Fibroblast of gingiva (primary cell): ENCODE results near the gene GRIK1.
"Not testable (repeated sequence)": the region's sequence is repeated elsewhere in the genome, so short reads cannot be mapped to it uniquely, and the experiment has no call there.

Experiments used
- DNase-seq: peaks from one replicate; pipeline ENCODE4 v3.0.0-alpha.2; 2011; ENCODE audit warnings: low read depth

GRIK1 gene

GRCh38 chr21:29939924-29940275 lies at the start of gene GRIK1:
Gene GRIK1 (minus strand): TSS chr21:29939996.
- peak; percentile 19 for DNase-seq

- DNase-seq: no peak
Observed at GRCh38 chr21:29987762-29988161, 48.0 kb upstream of the GRIK1 start.

GRCh38 chr21:29985866-29986265 lies 46.1 kb upstream of the GRIK1 start:
- DNase-seq: no peak

GRCh38 chr21:29979043-29979442 lies 39.2 kb upstream of the GRIK1 start:
- no peak for DNase-seq

GRCh38 chr21:29975776-29976175 lies 36.0 kb upstream of the GRIK1 start:
- no peak for DNase-seq

GRCh38 chr21:29973258-29973657 lies 33.5 kb upstream of the GRIK1 start:
- DNase-seq: no peak

GRCh38 chr21:29961291-29962027 lies 21.7 kb upstream of the GRIK1 start:
- DNase-seq: no peak

- DNase-seq: no peak
Observed at GRCh38 chr21:29958551-29958950, 18.8 kb upstream of the GRIK1 start.

GRCh38 chr21:29958035-29958434 lies 18.2 kb upstream of the GRIK1 start:
- not testable (repeated sequence) for DNase-seq

GRCh38 chr21:29953690-29954089 lies 13.9 kb upstream of the GRIK1 start:
- DNase-seq: no peak

GRCh38 chr21:29953072-29953471 lies 13.3 kb upstream of the GRIK1 start:
- DNase-seq: no peak

- no peak for DNase-seq
Observed at GRCh38 chr21:29951911-29952310, 12.1 kb upstream of the GRIK1 start.

- DNase-seq: no peak
Observed at GRCh38 chr21:29949991-29950390, 10.2 kb upstream of the GRIK1 start.

- DNase-seq: no peak
Observed at GRCh38 chr21:29947119-29947518, 7.3 kb upstream of the GRIK1 start.

GRCh38 chr21:29943885-29944284 lies 4.1 kb upstream of the GRIK1 start:
- DNase-seq: no peak

- no peak for DNase-seq
Observed at GRCh38 chr21:29942034-29942433, 2.2 kb upstream of the GRIK1 start.

GRCh38 chr21:29940991-29941390 lies 1.2 kb upstream of the GRIK1 start:
- no peak for DNase-seq

- DNase-seq: no peak
Observed at GRCh38 chr21:29940361-29940760, 565 bp upstream of the GRIK1 start.

- DNase-seq: peak; percentile 5
Observed at GRCh38 chr21:29939104-29939923, 482 bp downstream of the GRIK1 start.

GRCh38 chr21:29938776-29939103 lies 1.1 kb downstream of the GRIK1 start:
- DNase-seq: no peak

GRCh38 chr21:29933088-29933487 lies 6.7 kb downstream of the GRIK1 start:
- no peak for DNase-seq

- DNase-seq: no peak
Observed at GRCh38 chr21:29928537-29928936, 11.3 kb downstream of the GRIK1 start.

- DNase-seq: no peak
Observed at GRCh38 chr21:29920938-29921337, 18.9 kb downstream of the GRIK1 start.

GRCh38 chr21:29914326-29914725 lies 25.5 kb downstream of the GRIK1 start:
- DNase-seq: no peak
